Gastroesophageal sphincter (tissue), 4 donors: Measurements from ENCODE around the gene CBR4. TPM values are rescaled to one million over a fixed set of nuclear protein-coding genes. Genes with fewer than 3 reads are reported as not detected.

Source experiments
- ATAC-seq: fragments of 150-250 bp; one replicate; pipeline ENCODE4 v1.9.1; 2016; ENCODE audit warnings: mild to moderate bottlenecking, moderate library complexity
- H3K27ac ChIP-seq, 4 donors: fragments of 200-600 bp; sonication (generic) in 3 of 4; 1 replicate in 3 of 4; 2 replicates in 1 of 4; pipeline ENCODE4 v1.5.1; 2016 to 2019
- H3K27me3 ChIP-seq: fragments of 200-600 bp; sonication (generic); one replicate; pipeline ENCODE4 v1.5.1; 2019
- H3K36me3 ChIP-seq, 2 donors: fragments of 200-600 bp; sonication (generic); one replicate each; pipeline ENCODE4 v1.5.1; 2019; ENCODE audit warnings: control low read depth in 1 of 2
- H3K4me1 ChIP-seq, 3 donors: fragments of 200-600 bp; sonication (generic); 1 replicate in 2 of 3; 2 replicates in 1 of 3; pipeline ENCODE4 v1.5.1; 2016 to 2019; ENCODE audit warnings: control low read depth in 2 of 3
- H3K4me3 ChIP-seq, 2 donors: fragments of 200-600 bp; sonication (generic); one replicate each; pipeline ENCODE4 v1.5.1; 2019; ENCODE audit warnings: mild to moderate bottlenecking in 1 of 2, moderate library complexity in 1 of 2
- H3K9me3 ChIP-seq, 3 donors: fragments of 200-600 bp; sonication (generic); one replicate each; pipeline ENCODE4 v1.5.1; 2017 to 2019; ENCODE audit warnings: control low read depth in 2 of 3
- EP300 ChIP-seq: sonication (generic); formaldehyde crosslinking; IDR thresholded peaks from one replicate; pipeline ENCODE4 v1.6.1; 2017; ENCODE audit warnings: antibody characterized with exemption, mild to moderate bottlenecking
- POLR2A ChIP-seq, 2 donors: fragments of 450-650 bp; IDR thresholded peaks; one replicate each; pipeline ENCODE4 v1.6.1; 2017; ENCODE audit warnings: antibody characterized with exemption in 2 of 2, mild to moderate bottlenecking in 2 of 2, moderate library complexity in 1 of 2
- POLR2AphosphoS5 ChIP-seq: sonication (generic); formaldehyde crosslinking; IDR thresholded peaks from one replicate; pipeline ENCODE4 v1.6.1; 2017; ENCODE audit warnings: antibody characterized with exemption
- WGBS, 2 donors: methylation state at CpG; one replicate each; pipeline ENCODE4 v1.1.5; 2018; ENCODE audit warnings: low coverage in 1 of 2; 5-methylcytosine and 5-hydroxymethylcytosine counted together
- total RNA-seq, 4 donors: library from RNA; depleted of rRNA; stranded (reverse); fragments of >200 nt; gene quantifications; one replicate each; pipeline ENCODE4 v1.1.0, GENCODE V29; 2016
- TF ChIP-seq, protein P1 (sequence below), 4 experiments: fragments of 200-600 bp in 2 of 4; fragments of 450-650 bp in 2 of 4; sonication (generic) in 1 of 4; IDR thresholded peaks; one replicate each; pipeline ENCODE4 v1.5.1; 2017 to 2019; ENCODE audit warnings: antibody characterized with exemption in 4 of 4, mild to moderate bottlenecking in 2 of 4, moderate library complexity in 2 of 4

CBR4 gene
- total RNA-seq, 4 donors from 2014 or later = 13.6 to 19.1 (median 14.4) TPM

DNA sequence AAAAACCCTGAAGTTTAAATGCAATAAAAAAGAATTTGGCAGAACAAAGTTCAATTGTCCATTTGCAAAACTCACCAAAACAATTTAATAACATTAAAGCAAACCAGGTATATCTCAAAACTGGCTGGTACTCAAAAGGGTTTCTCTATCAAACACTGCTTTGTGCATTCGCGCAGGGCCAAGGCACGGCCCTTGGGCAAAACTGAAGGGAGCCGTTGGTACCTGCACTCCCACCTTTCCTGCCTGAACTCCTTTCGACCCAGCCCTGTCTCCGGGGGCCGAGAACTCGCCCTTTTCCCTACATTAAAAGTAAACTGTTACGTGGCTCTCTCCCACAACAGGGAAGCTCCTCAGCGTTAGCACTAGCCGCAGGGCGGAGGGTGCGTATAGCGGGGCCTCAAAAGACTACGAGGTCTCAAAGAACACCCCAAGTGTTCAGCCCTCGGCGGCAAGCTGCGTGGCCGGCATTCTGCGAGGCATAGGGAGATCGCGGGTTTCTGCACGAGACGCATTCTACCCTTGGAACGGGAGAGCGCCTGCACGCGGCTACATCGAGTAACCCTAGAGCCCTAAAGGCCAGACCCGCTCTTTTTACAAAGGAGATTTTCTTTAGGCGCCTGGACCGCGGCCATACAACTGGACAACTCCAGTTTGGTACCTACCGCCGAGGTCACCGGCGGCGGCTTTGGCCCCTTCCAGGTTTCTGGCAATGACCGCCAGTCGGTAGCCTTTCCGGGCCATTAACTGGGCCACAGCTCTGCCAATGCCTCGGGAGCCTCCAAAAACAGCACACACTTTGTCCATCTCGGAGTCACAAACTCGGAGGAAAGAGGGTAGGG is 550 bp downstream of the CBR4 start:
- H3K27me3 ChIP-seq = no peaks in the 10 kb centered on the region
- H3K36me3 ChIP-seq = peaks cover 0 to 15% of the 10 kb centered on the region in 2 donors
- TF ChIP-seq, protein P1, sequence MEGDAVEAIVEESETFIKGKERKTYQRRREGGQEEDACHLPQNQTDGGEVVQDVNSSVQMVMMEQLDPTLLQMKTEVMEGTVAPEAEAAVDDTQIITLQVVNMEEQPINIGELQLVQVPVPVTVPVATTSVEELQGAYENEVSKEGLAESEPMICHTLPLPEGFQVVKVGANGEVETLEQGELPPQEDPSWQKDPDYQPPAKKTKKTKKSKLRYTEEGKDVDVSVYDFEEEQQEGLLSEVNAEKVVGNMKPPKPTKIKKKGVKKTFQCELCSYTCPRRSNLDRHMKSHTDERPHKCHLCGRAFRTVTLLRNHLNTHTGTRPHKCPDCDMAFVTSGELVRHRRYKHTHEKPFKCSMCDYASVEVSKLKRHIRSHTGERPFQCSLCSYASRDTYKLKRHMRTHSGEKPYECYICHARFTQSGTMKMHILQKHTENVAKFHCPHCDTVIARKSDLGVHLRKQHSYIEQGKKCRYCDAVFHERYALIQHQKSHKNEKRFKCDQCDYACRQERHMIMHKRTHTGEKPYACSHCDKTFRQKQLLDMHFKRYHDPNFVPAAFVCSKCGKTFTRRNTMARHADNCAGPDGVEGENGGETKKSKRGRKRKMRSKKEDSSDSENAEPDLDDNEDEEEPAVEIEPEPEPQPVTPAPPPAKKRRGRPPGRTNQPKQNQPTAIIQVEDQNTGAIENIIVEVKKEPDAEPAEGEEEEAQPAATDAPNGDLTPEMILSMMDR (IDR thresholded peaks at IDR 0.05) = peak in 2 of 4 experiments; percentile 4 to 43
- TF ChIP-seq POLR2AphosphoS5 = no peak
- H3K4me1 ChIP-seq = peaks cover 3 to 35% (median 7%) of the 10 kb centered on the region in 3 donors
- peak overlapping the region; percentile 63 to 67 for H3K4me3 ChIP-seq
- no peaks in the 10 kb centered on the region for H3K9me3 ChIP-seq
- peak overlapping the region; percentile 76 to 97 (median 92) for H3K27ac ChIP-seq
- 0 to 2% methylated on average over 11 to 38 of the region's 44 CpGs for WGBS, 2 donors
- peak; percentile 56 for ATAC-seq

DNA sequence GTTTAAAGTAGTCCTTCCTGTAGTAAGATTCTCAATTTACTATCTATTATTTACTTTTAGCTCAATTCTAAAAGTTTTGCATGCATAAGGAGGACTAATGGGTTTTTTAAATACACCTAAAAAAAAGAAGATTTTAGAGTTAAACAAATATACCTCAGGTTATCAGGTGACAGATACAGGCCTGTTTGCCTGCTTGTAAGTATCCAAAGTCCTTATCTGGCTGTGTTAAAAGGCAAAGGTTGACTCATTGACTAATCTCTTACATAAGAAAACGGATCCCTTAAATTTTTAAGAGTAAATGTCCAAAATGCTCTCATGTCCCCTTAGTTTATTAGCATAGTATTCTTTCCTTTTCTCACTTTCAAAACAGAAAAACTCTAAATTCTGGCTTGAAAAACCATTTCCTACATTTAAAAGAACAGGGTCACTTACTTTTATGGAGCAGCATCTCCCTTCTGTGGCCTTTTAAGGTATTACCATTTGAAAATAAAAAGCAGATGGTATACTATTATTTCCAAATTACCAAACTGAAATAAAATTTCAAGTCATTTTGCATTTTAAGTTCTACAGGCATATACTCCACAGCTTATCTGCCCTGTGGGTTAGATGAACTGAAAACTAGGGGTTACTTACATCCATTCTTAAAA is 4.5 kb downstream of the CBR4 start:
- TF ChIP-seq, protein P1 (IDR thresholded peaks at IDR 0.05) = peak in 2 of 4 experiments; percentile 12
- no peak for TF ChIP-seq POLR2A (IDR thresholded peaks at IDR 0.05)
- ATAC-seq = no peak
- no peak overlapping the region for H3K4me3 ChIP-seq
- no peaks in the 10 kb centered on the region for H3K27me3 ChIP-seq
- peaks cover 5 to 53% of the 10 kb centered on the region in 2 donors for H3K36me3 ChIP-seq
- no peak overlapping the region for H3K27ac ChIP-seq
- peaks cover 3 to 29% (median 7%) of the 10 kb centered on the region in 3 donors for H3K4me1 ChIP-seq
- H3K9me3 ChIP-seq = no peaks in the 10 kb centered on the region
- 56 to 87% methylated on average over 1 of the region's 1 CpG for WGBS, 2 donors

DNA sequence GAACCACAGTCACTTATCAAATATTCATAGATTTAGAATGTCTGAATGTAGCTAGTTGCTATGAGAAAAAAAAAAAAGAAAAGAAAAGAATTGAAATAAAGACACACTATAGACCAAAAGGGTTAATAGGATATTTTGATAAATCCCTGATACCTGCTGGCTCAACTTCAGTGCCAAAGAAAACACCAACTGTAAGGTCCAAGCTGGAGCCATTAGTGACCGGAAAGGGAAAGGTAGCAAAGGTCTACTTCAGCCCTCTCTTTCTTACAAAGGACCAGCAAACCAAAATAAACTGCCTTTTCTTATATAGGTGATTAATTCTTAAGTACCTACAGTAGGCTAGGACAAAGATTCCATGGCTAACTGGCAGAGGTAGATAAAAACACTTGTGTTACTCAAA is 9.7 kb downstream of the CBR4 start:
- Histone ChIP-seq H3K4me3 (no peak overlapping the region), H3K27me3 (no peaks in the 10 kb centered on the region), H3K36me3 (peaks cover 5 to 68% of the 10 kb centered on the region in 2 donors), H3K9me3 (no peaks in the 10 kb centered on the region), H3K27ac (no peak overlapping the region), H3K4me1 (peaks cover 0 to 9% (median 0%) of the 10 kb centered on the region in 3 donors)
- ATAC-seq = no peak
- TF ChIP-seq POLR2AphosphoS5 (no peak), EP300 (no peak), POLR2A (IDR thresholded peaks at IDR 0.05) (no peak)
- TF ChIP-seq, protein P1 (IDR thresholded peaks at IDR 0.05) = no peak
- WGBS, 2 donors = 78 to 100% methylated on average over 1 of the region's 1 CpG

DNA sequence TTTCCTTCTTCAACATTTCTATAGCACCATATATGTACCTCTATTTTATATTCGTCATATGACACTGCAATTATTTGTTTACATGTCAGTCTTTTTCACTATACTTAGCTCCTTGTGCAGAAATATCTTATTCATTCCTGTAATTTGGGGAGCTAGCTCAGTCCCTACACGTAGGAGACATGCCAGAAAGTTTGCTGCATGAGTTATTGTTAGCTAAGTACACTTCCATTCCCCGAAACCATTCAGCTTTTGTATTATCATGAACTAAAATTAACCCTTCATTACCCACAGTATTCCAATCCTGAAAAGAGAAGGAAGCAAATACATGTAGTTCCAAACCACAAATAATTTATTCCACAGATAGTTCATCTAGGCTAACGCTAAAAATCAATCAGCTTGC is 10.2 kb downstream of the CBR4 start:
- TF ChIP-seq POLR2AphosphoS5 (no peak), POLR2A (IDR thresholded peaks at IDR 0.05) (no peak), EP300 (no peak)
- TF ChIP-seq, protein P1 (IDR thresholded peaks at IDR 0.05) = no peak
- Histone ChIP-seq H3K4me1 (peaks cover 0 to 9% (median 0%) of the 10 kb centered on the region in 3 donors), H3K27ac (no peak overlapping the region), H3K27me3 (no peaks in the 10 kb centered on the region), H3K4me3 (no peak overlapping the region), H3K9me3 (no peaks in the 10 kb centered on the region), H3K36me3 (peaks cover 5 to 67% of the 10 kb centered on the region in 2 donors)
- 30 to 31% methylated on average over 4 of the region's 4 CpGs for WGBS, 2 donors
- no peak for ATAC-seq

DNA sequence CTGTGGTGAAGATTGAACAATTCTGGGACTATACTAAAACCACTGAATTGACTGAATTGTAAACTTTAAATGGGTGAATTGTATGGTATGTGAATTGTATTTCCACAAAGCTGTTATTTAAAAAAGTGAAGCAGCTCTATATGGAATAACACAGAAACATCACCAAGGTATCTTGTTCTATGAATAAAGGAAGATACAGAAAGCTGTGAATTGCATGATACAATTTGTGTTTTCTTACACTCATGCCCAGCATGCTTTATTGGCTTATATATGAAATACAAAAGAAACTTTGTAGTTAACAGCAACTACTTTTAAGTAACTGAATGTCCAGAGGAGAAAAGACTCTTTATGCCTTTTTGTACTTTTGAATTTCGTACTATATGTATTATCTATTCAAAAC is 11.5 kb downstream of the CBR4 start:
- Histone ChIP-seq H3K9me3 (no peaks in the 10 kb centered on the region), H3K4me1 (peaks cover 0 to 9% (median 0%) of the 10 kb centered on the region in 3 donors), H3K4me3 (no peak overlapping the region), H3K36me3 (peaks cover 5 to 56% of the 10 kb centered on the region in 2 donors), H3K27ac (no peak overlapping the region), H3K27me3 (no peaks in the 10 kb centered on the region)
- ATAC-seq = no peak
- TF ChIP-seq POLR2A (IDR thresholded peaks at IDR 0.05) (no peak), EP300 (no peak), POLR2AphosphoS5 (no peak)
- TF ChIP-seq, protein P1 (IDR thresholded peaks at IDR 0.05) = no peak
- 85 to 88% methylated on average over 1 of the region's 1 CpG for WGBS, 2 donors
